GM21786 (cell line): ENCODE results near the gene GPR162.
A peak's percentile ranks its signal among the peaks of the same experiment; 100 is the strongest.
"Not testable (repeated sequence)": the region's sequence is repeated elsewhere in the genome, so short reads cannot be mapped to it uniquely, and the experiment has no call there.

Experiments used
- ATAC-seq: cut with Tn5 transposase; IDR thresholded peaks from one replicate; pipeline ENCODE4 v1.9.1; 2021; ENCODE audit not compliant: unreplicated experiment

The GPR162 gene

GRCh38 chr12:6852651-6853354 lies 31.2 kb downstream of the GPR162 start:
- ATAC-seq = no peak

- ATAC-seq = no peak
Measured at GRCh38 chr12:6853626-6854025, 32.0 kb downstream of the GPR162 start.

GRCh38 chr12:6854036-6854435 lies 32.4 kb downstream of the GPR162 start:
- ATAC-seq = no peak

- ATAC-seq = no peak
Measured at GRCh38 chr12:6855322-6855721, 33.7 kb downstream of the GPR162 start.

GRCh38 chr12:6858799-6859198 lies 37.2 kb downstream of the GPR162 start:
- ATAC-seq = no peak

- no peak for ATAC-seq
Measured at GRCh38 chr12:6860116-6860515, 38.5 kb downstream of the GPR162 start.

- ATAC-seq = no peak
Measured at GRCh38 chr12:6860942-6861341, 39.3 kb downstream of the GPR162 start.

GRCh38 chr12:6861391-6861790 lies 39.8 kb downstream of the GPR162 start:
- no peak for ATAC-seq

- no peak for ATAC-seq
Measured at GRCh38 chr12:6863033-6863432, 41.4 kb downstream of the GPR162 start.

- no peak for ATAC-seq
Measured at GRCh38 chr12:6863586-6864321, 42.1 kb downstream of the GPR162 start.

GRCh38 chr12:6865307-6865706 lies 43.7 kb downstream of the GPR162 start:
- ATAC-seq = not testable (repeated sequence)

- no peak for ATAC-seq
Measured at GRCh38 chr12:6866163-6866919, 44.7 kb downstream of the GPR162 start.

GRCh38 chr12:6866920-6867412 lies 45.3 kb downstream of the GPR162 start:
- peak; percentile 10 for ATAC-seq

GRCh38 chr12:6867413-6868210 lies 46.0 kb downstream of the GPR162 start, which contains the start of gene TPI1:
Gene TPI1 (plus strand): TSS chr12:6867531. CDS start chr12:6867567, 36 bp downstream.
- peak; percentile 56 for ATAC-seq

GRCh38 chr12:6868211-6869048 lies 46.8 kb downstream of the GPR162 start:
- no peak for ATAC-seq

- ATAC-seq = no peak
Measured at GRCh38 chr12:6869049-6870021, 47.7 kb downstream of the GPR162 start.

- not testable (repeated sequence) for ATAC-seq
Measured at GRCh38 chr12:6870304-6870703, 48.7 kb downstream of the GPR162 start.
